GM19455 (cell line): ENCODE results near the gene CAPN13.

Experiments
- ATAC-seq: cut with Tn5 transposase; IDR thresholded peaks from one replicate; pipeline ENCODE4 v1.9.1; 2021; ENCODE audit not compliant: unreplicated experiment

CAPN13 gene

GRCh38 chr2:30684516-30684915, 122.7 kb downstream of the CAPN13 start:
- ATAC-seq = no peak

GRCh38 chr2:30684026-30684425, 123.2 kb downstream of the CAPN13 start:
- ATAC-seq = no peak

- ATAC-seq = no peak
Measured at GRCh38 chr2:30683236-30683956, 123.8 kb downstream of the CAPN13 start.

- ATAC-seq = no peak
Measured at GRCh38 chr2:30681022-30681421, 126.2 kb downstream of the CAPN13 start.

GRCh38 chr2:30680121-30680520, 127.1 kb downstream of the CAPN13 start:
- no peak for ATAC-seq

- ATAC-seq = no peak
Measured at GRCh38 chr2:30679426-30680088, 127.7 kb downstream of the CAPN13 start.

- ATAC-seq = no peak
Measured at GRCh38 chr2:30678410-30679137, 128.7 kb downstream of the CAPN13 start.

GRCh38 chr2:30677861-30678385, 129.3 kb downstream of the CAPN13 start:
- ATAC-seq = no peak

- ATAC-seq = no peak
Measured at GRCh38 chr2:30677231-30677630, 130.0 kb downstream of the CAPN13 start.

GRCh38 chr2:30675758-30676157, 131.5 kb downstream of the CAPN13 start:
- no peak for ATAC-seq

- no peak for ATAC-seq
Measured at GRCh38 chr2:30673127-30673526, 134.1 kb downstream of the CAPN13 start.
